Measurements from ENCODE around the gene CORO2A.

GRCh38 chr9:98094316-98094715 lies 98.1 kb downstream of the CORO2A start:
- TF ChIP-seq CTCF (conservative IDR thresholded peaks at IDR 0.05), result no peak
- TF ChIP-seq ZFX (IDR thresholded peaks at IDR 0.05), result no peak
